ENCODE measurements around the gene CXCL16. TPM values are rescaled to one million over a fixed set of nuclear protein-coding genes. Genes with fewer than 3 reads are reported as not detected.

The CXCL16 gene
- total RNA-seq, 1 experiment from 2014 or later, result 4.5 TPM

DNA sequence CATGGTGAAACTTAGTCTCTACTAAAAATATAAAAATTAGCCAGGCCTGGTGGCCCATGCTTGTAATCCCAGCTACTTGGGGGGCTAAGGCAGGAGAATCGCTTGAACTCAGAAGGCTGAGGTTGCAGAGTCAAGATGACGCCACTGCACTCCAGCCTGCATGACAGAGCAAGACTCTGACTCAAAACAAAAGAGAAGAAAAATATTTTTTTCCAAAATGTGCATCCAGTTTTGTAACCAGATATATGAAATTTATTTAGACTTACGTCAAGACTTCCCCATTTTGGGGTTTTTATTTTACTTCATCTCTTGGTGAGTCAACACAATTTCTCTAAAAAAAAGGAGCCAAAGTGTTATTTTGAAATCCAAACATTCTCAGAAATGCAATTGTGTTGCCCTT is 26.5 kb upstream of the CXCL16 start:
- Mint-ChIP-seq H3K27me3 (ENCODE audit: low read depth) (peaks cover 5% of the 10 kb centered on the region), H3K27ac (no peak overlapping the region)

More for the DNA sequence above, 26.5 kb upstream of the CXCL16 start:
- H4K8ac ChIP-seq (replicated peaks; ENCODE audit: insufficient read length, low read depth, low read length), result no peak overlapping the region
- H3K27ac ChIP-seq (ENCODE audit: insufficient read length, low read depth, low read length), result no peak overlapping the region
- H3K79me1 ChIP-seq (ENCODE audit: insufficient read depth, low read depth, low read length, poor library complexity, severe bottlenecking), result no peaks in the 10 kb centered on the region
- H3K56ac ChIP-seq (ENCODE audit: insufficient read length, low read depth, low read length), result no peak overlapping the region
- H2BK5ac ChIP-seq (ENCODE audit: insufficient read length, low read length), result no peak overlapping the region
- H3K23ac ChIP-seq (ENCODE audit: insufficient read length, low read depth, low read length), result no peak overlapping the region
- Mint-ChIP-seq H3K4me1 (no peaks in the 10 kb centered on the region), H3K4me3 (no peak overlapping the region), H3K36me3 (ENCODE audit: insufficient read depth in 1 of 3, low read depth in 3 of 3) (no peaks in the 10 kb centered on the region), H3K9me3 (no peaks in the 10 kb centered on the region)
- H3K23me2 ChIP-seq (ENCODE audit: insufficient read length, low read depth, low read length, poor library complexity, severe bottlenecking), result no peaks in the 10 kb centered on the region
- no peaks in the 10 kb centered on the region for H3K79me2 ChIP-seq (ENCODE audit: insufficient read depth, low read length)
- no peak for DNase-seq
- no peaks in the 10 kb centered on the region for H3K27me3 ChIP-seq (ENCODE audit: insufficient read depth, low read length)
- no peaks in the 10 kb centered on the region for H3K9me3 ChIP-seq (ENCODE audit: control insufficient read depth, low read depth, low read length)
- no peak overlapping the region for H2BK12ac ChIP-seq (ENCODE audit: insufficient read length, low read depth, low read length)
- no peak overlapping the region for H2BK120ac ChIP-seq (ENCODE audit: low read depth, low read length, poor library complexity, severe bottlenecking)
- H3K4ac ChIP-seq (ENCODE audit: low read depth, low read length), result no peak overlapping the region
- no peak overlapping the region for H3T11ph ChIP-seq (ENCODE audit: low read length)
- no peak overlapping the region for H3K9ac ChIP-seq (ENCODE audit: extremely low read depth, insufficient read length, low read length)
- H4K91ac ChIP-seq (ENCODE audit: insufficient read length, low read depth, low read length), result no peak overlapping the region
- no peaks in the 10 kb centered on the region for H4K20me1 ChIP-seq (ENCODE audit: control insufficient read depth, insufficient read depth, insufficient read length)
- no peak overlapping the region for H3K14ac ChIP-seq (ENCODE audit: insufficient read depth, low read length)
- no peak overlapping the region for H3K4me2 ChIP-seq (ENCODE audit: insufficient read depth, insufficient read length, low read length)
- H2BK15ac ChIP-seq (ENCODE audit: low read depth, low read length), result no peak overlapping the region
- no peak overlapping the region for H2BK20ac ChIP-seq (ENCODE audit: low read depth, low read length, poor library complexity, severe bottlenecking)
- no peak overlapping the region for H3K18ac ChIP-seq (ENCODE audit: insufficient read length, low read depth, low read length)
- no CpG with 5 or more reads among the region's 3 CpGs for WGBS (ENCODE audit: extremely low coverage, insufficient read length, low lambda C conversion rate)
- H2AK5ac ChIP-seq (ENCODE audit: insufficient read length, low read length), result no peak overlapping the region
- no peak overlapping the region for H2AFZ ChIP-seq (ENCODE audit: low read length)
- TF ChIP-seq CTCF (conservative IDR thresholded peaks at IDR 0.05), result no peak
- H3K4me1 ChIP-seq (ENCODE audit: insufficient read depth, low read length), result no peaks in the 10 kb centered on the region
- H4K5ac ChIP-seq (ENCODE audit: insufficient read length, low read depth, low read length), result no peak overlapping the region

Measured in H9 (cell line).